BLaER1 (cell line): ENCODE measurements around the gene SCN4A.

Experiments
- H3K27ac ChIP-seq: shearing (Covaris generic); formaldehyde crosslinking; 2 replicates; pipeline ENCODE4 v1.8.1; 2022
- H3K27me3 ChIP-seq: shearing (Covaris generic); formaldehyde crosslinking; 2 replicates; pipeline ENCODE4 v1.8.1; 2022
- H3K36me3 ChIP-seq: shearing (Covaris generic); formaldehyde crosslinking; 2 replicates; pipeline ENCODE4 v1.8.1; 2022
- H3K4me1 ChIP-seq: shearing (Covaris generic); formaldehyde crosslinking; 2 replicates; pipeline ENCODE4 v1.8.1; 2022
- H3K4me2 ChIP-seq: shearing (Covaris generic); formaldehyde crosslinking; 2 replicates; pipeline ENCODE4 v1.8.1; 2022
- H3K4me3 ChIP-seq: shearing (Covaris generic); formaldehyde crosslinking; 2 replicates; pipeline ENCODE4 v1.8.1; 2022
- H3K9ac ChIP-seq: shearing (Covaris generic); formaldehyde crosslinking; 2 replicates; pipeline ENCODE4 v1.8.1; 2022
- H3K9me3 ChIP-seq: shearing (Covaris generic); formaldehyde crosslinking; 2 replicates; pipeline ENCODE4 v1.8.1; 2022
- H4K20me1 ChIP-seq: shearing (Covaris generic); formaldehyde crosslinking; 2 replicates; pipeline ENCODE4 v1.8.1; 2022
- Cebpa-rat ChIP-seq: shearing (Covaris generic); IDR thresholded peaks from 2 replicates; pipeline ENCODE4 v1.8.1; 2022

Gene SCN4A

DNA sequence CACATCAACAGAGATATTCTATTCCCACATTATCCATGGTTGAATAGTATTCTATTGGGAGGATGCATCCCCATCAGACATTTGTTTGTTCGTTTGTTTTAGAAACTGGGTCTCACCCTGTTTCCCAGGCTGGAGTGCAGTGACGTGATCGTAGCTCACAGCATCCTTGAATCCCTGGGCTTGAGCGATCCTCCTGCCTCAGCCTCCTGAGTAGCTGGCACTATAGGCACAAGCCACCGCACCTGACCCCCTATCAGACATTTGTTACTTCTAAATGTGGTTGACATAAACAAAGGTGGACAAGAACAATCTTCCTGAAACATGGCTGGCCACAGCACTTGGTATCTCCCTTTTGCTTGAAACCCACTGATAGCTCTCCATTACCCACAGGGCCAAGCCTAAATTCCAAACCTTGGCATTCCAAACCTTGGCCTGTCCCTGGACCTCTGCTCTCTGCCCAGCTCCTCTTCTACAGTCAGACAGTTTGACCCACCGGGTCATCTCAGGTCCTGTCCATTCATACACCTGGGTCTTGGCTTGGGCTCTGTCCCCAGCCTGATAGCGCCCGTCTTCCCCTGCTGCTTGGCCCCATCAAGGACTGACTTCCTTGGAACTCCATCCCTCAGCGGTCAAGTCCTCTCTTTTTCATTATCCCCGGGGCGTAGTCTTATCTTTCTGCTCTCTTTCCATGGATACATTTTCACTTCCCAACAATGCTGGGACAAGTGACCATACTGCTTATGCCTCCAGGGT is 23.9 kb upstream of the SCN4A start:
- Histone ChIP-seq H3K4me2 (peak overlapping the region; percentile 96; the same call in 1 of the 2 replicates), H3K27ac (no peak overlapping the region), H3K4me1 (peaks cover 79% of the 10 kb centered on the region), H3K9ac (no peak overlapping the region), H4K20me1 (no peaks in the 10 kb centered on the region; the same call in 1 of the 2 replicates), H3K4me3 (no peak overlapping the region), H3K9me3 (no peaks in the 10 kb centered on the region), H3K27me3 (no peaks in the 10 kb centered on the region), H3K36me3 (peaks cover 7% of the 10 kb centered on the region)
- no peak for TF ChIP-seq Cebpa-rat

DNA sequence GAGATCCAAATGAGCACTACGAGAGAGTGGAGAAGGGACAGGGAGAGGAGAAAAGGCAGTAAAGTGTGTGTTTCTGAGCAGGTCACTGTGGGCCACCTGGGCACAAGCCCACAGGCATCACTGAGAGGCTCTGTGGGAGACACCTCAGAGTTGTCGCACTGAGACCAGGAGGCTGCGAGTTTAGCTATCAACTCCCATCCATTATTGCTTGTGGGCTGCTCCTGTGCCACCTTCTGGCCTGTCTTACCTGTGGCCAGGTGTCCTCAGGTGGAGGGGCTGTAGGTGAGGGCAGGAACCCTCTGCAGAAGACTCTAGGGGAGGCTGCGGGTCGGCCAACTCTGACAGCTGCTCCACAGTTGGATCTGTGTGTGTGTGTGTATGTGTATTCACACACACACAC is 22.9 kb upstream of the SCN4A start:
- no peaks in the 10 kb centered on the region for H3K27me3 ChIP-seq
- H3K9me3 ChIP-seq, result no peaks in the 10 kb centered on the region
- TF ChIP-seq Cebpa-rat, result no peak
- no peak overlapping the region for H3K4me3 ChIP-seq
- peaks cover 78% of the 10 kb centered on the region for H3K4me1 ChIP-seq
- H3K4me2 ChIP-seq, result no peak overlapping the region
- H4K20me1 ChIP-seq, result no peaks in the 10 kb centered on the region
- no peak overlapping the region for H3K9ac ChIP-seq
- no peak overlapping the region for H3K27ac ChIP-seq
- no peaks in the 10 kb centered on the region for H3K36me3 ChIP-seq

DNA sequence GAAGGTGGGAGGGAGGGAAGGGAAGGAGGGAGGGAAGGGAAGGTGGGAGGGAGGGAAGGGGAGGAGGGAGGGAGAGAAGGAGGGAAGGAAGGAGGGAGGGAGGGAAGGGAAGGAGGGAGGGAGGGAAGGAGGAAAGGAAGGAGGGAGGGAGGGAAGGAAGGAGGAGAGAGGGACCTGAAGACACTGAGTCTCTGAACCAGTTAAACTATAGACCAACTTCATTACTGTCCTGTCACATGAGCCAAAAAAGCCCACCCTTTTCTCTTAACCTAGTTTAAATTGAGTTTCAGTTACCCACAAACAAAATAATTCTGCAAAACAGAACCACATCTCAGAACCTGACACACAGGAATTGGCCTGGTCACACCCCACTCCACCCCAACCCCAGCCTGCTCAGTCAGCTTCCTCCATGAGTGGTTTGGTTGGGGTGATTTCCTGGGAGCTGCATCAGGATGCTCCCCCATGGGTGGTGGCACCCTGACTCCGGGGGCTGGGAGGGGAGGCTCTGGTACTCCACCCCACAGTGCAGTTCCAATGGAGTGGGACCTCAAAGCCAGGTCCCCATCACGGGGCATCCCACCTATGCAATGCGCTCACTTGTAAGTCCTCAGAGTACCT is 20.8 kb upstream of the SCN4A start:
- H3K36me3 ChIP-seq, result no peaks in the 10 kb centered on the region
- no peaks in the 10 kb centered on the region for H3K9me3 ChIP-seq
- H3K4me2 ChIP-seq, result peak overlapping the region; percentile 42; the same call in 1 of the 2 replicates
- H3K27ac ChIP-seq, result no peak overlapping the region
- H3K9ac ChIP-seq, result no peak overlapping the region
- no peaks in the 10 kb centered on the region for H3K27me3 ChIP-seq
- H3K4me1 ChIP-seq, result peaks cover 79% of the 10 kb centered on the region
- H3K4me3 ChIP-seq, result no peak overlapping the region
- no peak for TF ChIP-seq Cebpa-rat
- H4K20me1 ChIP-seq, result no peaks in the 10 kb centered on the region

DNA sequence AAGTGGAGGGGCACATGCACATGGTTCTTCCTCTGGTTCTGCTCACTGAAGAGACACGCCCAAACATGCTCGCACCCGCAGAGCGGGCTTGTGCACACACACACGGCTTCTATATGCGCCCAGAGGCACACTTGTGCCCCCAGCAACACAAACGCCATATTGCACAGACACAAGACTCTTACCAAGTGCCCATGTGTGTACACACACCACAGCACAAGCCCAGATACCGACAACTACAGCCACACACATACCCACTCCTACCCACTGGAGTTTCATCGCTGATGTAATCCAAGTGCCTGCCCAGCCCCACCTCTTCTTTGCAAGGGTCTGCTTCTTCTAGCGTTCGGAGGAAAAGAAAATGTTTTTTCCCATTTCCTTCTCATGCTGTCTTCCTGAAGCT is 18.9 kb upstream of the SCN4A start:
- Histone ChIP-seq H3K27ac (peak overlapping the region; percentile 49), H3K36me3 (no peaks in the 10 kb centered on the region), H4K20me1 (no peaks in the 10 kb centered on the region), H3K9ac (no peak overlapping the region), H3K4me3 (no peak overlapping the region), H3K9me3 (no peaks in the 10 kb centered on the region), H3K4me2 (peak overlapping the region; percentile 58), H3K27me3 (no peaks in the 10 kb centered on the region), H3K4me1 (peaks cover 85% of the 10 kb centered on the region)
- TF ChIP-seq Cebpa-rat, result no peak

DNA sequence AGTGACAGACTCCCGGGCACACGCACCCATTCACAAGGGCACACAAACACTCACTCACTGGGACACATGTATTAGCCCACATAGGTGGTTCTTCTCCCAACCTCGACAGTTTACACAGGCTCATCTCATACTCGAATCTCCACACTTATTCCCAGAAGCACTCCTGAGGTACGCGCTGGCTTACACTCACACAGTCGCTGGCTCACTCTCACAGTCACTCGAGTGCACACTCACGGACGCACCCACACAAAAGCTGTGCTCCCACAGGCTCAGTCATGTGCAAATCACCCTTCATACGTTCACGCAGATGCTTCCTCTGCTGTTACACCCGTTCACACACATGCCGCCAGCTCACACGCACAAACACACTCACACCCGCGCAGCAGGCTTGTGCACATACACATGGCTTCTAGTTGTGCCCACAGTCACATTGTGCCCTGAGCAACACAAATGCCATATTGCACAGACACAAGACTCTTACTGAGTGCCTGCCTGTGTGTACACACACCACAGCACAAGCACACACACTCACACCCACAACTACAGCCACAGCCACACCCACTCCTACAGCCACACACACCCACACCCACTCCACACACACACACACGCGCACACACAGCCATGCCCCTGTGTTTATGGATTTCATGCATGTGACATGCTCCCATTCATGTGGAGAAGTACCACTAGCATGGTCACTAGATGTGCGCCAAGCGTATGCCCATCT is 17.1 kb upstream of the SCN4A start:
- Histone ChIP-seq H3K36me3 (no peaks in the 10 kb centered on the region), H4K20me1 (no peaks in the 10 kb centered on the region), H3K9me3 (no peaks in the 10 kb centered on the region), H3K4me2 (peak overlapping the region; percentile 90), H3K9ac (peak overlapping the region; percentile 59; the same call in 1 of the 2 replicates), H3K27ac (peak overlapping the region; percentile 88), H3K27me3 (no peaks in the 10 kb centered on the region), H3K4me3 (no peak overlapping the region), H3K4me1 (peaks cover 94% of the 10 kb centered on the region)
- TF ChIP-seq Cebpa-rat, result no peak

DNA sequence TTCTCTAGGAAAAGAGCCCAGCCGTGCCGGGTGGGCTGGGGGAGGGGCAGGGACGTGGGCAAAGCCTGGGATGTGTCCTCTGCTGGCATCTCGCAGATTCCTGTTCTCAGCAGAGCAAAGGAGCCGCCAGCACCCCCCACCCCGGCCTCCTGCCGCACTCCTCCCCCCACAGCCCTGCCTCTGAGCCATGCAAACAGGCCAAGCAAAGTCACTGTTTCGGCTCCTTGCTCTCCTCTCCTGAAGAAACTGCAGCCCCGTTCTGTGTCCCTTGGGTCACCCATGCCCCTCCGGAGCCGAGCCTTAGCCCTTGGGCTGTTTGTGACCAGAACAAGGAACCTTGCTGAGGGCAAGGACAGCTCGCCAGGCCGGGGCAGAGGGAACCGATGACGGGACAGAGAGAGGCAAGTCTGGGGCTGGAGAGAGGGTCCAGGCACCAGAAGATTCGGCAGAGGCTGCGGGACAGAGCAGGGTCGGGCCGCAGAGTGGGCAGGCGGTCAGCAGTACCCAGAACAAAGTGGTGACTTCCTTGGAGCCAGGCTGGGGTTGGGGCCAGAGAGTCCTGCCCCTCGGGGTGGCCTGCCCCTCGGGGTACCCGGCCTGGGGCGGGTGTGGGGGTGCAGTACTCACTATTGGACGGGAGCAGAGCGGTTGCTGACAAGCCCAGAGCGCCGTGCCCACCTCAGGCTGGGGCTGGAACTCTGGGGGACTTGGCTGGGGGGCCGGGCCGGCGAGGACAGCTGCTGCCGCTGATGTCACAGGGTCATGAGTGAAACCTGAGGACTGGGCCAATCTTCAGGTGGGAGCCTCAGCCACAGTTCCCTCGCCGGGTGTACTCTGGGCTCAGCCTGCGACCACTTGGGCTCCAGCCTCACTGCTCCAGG is 16.3 kb upstream of the SCN4A start:
- Histone ChIP-seq H4K20me1 (no peaks in the 10 kb centered on the region), H3K4me2 (peak overlapping the region; percentile 90), H3K36me3 (no peaks in the 10 kb centered on the region), H3K4me3 (no peak overlapping the region), H3K9me3 (no peaks in the 10 kb centered on the region), H3K9ac (peak overlapping the region; percentile 59; the same call in 1 of the 2 replicates), H3K27me3 (no peaks in the 10 kb centered on the region), H3K4me1 (peaks cover 94% of the 10 kb centered on the region), H3K27ac (peak overlapping the region; percentile 88)
- TF ChIP-seq Cebpa-rat, result no peak

DNA sequence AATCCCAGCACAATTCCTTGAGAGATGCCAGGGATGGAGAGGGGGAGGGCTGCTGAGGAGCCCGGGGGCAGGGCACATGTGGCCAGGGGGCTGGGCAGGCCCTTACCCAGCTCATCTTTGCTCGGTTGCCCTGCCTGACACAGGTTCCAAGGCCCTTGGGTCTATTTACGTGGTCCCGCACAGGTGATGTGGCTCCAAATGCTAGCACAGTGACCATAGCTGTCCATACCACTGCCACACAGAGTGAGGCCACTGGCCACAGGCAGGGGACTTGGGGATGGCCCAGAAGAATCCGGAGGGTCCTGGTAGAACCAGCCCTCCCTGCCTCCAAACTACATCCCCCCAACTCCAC is 15.4 kb upstream of the SCN4A start:
- Histone ChIP-seq H4K20me1 (no peaks in the 10 kb centered on the region), H3K27ac (peak overlapping the region; percentile 78), H3K4me1 (peaks cover 97% of the 10 kb centered on the region), H3K9me3 (peaks cover under 1% of the 10 kb centered on the region; the same call in 1 of the 2 replicates), H3K4me3 (no peak overlapping the region), H3K4me2 (peak overlapping the region; percentile 90), H3K9ac (no peak overlapping the region; the same call in 1 of the 2 replicates), H3K27me3 (no peaks in the 10 kb centered on the region), H3K36me3 (no peaks in the 10 kb centered on the region)
- TF ChIP-seq Cebpa-rat, result no peak

DNA sequence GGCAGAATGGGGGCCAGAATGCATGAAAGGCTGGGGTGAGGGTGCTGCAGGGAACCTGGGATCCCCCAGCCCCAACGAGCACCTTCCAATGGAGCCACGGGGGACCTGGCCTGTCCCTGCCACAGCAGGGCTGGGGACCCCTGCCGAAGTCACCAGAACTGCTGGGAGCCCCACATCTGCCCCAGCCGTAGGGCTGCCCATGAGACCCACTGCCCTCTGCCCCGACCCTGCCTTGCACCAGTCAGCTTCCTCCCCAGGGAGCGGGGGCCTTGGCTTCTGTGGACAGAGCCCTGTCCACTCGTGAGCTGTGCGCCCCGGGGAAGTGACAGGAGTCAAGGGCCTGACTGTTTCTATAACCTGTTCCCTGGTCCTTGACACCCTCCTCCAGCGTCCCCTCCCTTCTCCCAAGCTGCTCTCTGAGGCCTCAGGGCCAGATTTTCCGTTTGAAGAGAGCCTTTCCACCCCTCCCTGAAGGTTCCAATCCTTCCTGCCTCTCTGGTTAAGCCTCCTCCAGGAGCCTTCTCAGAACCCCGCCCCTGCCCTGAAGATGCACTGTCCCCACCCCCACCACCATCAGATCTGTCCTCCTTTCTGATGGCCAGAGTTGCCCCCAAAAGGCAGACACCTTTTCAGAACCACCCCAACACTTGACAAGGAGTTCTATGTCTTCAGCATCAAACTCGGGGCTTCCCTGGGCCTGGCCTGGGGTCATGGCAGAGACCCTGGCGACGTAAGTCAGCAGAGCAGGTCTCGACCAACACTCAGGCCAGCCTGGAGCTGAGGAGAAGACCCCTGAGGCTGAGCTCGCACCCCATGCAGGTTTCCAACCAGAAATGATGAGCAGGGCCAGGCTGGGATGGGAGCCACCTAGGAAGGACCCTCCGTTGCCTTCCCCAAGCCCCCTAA is 14.8 kb upstream of the SCN4A start:
- no peaks in the 10 kb centered on the region for H3K27me3 ChIP-seq
- peak overlapping the region; percentile 78 for H3K27ac ChIP-seq
- H3K9ac ChIP-seq, result peak overlapping the region; percentile 48
- no peak for TF ChIP-seq Cebpa-rat
- H3K9me3 ChIP-seq, result peaks cover 7% of the 10 kb centered on the region
- H3K36me3 ChIP-seq, result no peaks in the 10 kb centered on the region
- H4K20me1 ChIP-seq, result no peaks in the 10 kb centered on the region
- H3K4me3 ChIP-seq, result no peak overlapping the region
- peaks cover 96% of the 10 kb centered on the region for H3K4me1 ChIP-seq
- peak overlapping the region; percentile 90 for H3K4me2 ChIP-seq

DNA sequence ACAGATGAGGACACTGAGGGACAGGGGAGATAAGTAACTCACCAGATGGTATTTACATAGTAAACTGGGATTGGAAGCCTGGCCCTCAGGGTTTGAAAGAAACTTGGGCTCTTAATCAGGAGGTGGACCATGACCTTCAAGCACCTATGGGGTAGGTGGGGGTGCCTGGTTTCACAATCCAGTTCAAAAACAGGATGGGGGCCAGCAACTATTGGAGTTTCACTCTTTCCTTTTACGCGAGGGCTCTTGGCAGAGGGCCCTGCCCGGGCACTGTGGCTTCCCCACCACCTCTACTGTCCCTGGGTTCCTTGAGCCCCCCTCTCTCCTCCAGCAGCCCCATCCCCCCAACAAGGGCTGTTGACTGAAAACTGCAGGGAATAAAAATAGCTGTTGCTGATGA is 14.1 kb upstream of the SCN4A start:
- Histone ChIP-seq H3K4me2 (peak overlapping the region; percentile 90), H3K4me1 (peaks cover 90% of the 10 kb centered on the region), H4K20me1 (no peaks in the 10 kb centered on the region), H3K27me3 (no peaks in the 10 kb centered on the region), H3K27ac (peak overlapping the region; percentile 78), H3K9me3 (peaks cover 13% of the 10 kb centered on the region), H3K36me3 (no peaks in the 10 kb centered on the region), H3K4me3 (no peak overlapping the region), H3K9ac (peak overlapping the region; percentile 48)
- TF ChIP-seq Cebpa-rat, result no peak
